HG03196 (cell line): Measurements from ENCODE around the gene MRGPRF.

Source experiments
- ATAC-seq: cut with Tn5 transposase; IDR thresholded peaks from one replicate; pipeline ENCODE4 v1.9.1; 2021; ENCODE audit not compliant: unreplicated experiment

The MRGPRF gene

GRCh38 chr11:68966894-68967780, 45.9 kb downstream of the MRGPRF start:
- ATAC-seq = no peak

- no peak for ATAC-seq
Measured at GRCh38 chr11:68965901-68966853, 46.9 kb downstream of the MRGPRF start.

- no peak for ATAC-seq
Measured at GRCh38 chr11:68963779-68964178, 49.3 kb downstream of the MRGPRF start.

GRCh38 chr11:68962527-68963250, 50.4 kb downstream of the MRGPRF start:
- ATAC-seq = no peak

GRCh38 chr11:68961245-68961644, 51.8 kb downstream of the MRGPRF start:
- no peak for ATAC-seq

GRCh38 chr11:68960294-68961071, 52.6 kb downstream of the MRGPRF start:
- ATAC-seq = no peak

GRCh38 chr11:68959465-68960293, 53.4 kb downstream of the MRGPRF start:
- ATAC-seq = no peak

- no peak for ATAC-seq
Measured at GRCh38 chr11:68958211-68958610, 54.8 kb downstream of the MRGPRF start.

GRCh38 chr11:68956547-68957254, 56.3 kb downstream of the MRGPRF start:
- ATAC-seq = no peak

- no peak for ATAC-seq
Measured at GRCh38 chr11:68956142-68956541, 56.9 kb downstream of the MRGPRF start.

- no peak for ATAC-seq
Measured at GRCh38 chr11:68955607-68955958, 57.5 kb downstream of the MRGPRF start.

- no peak for ATAC-seq
Measured at GRCh38 chr11:68954836-68955606, 58.0 kb downstream of the MRGPRF start.
